Erythroblast (primary cell): ENCODE data around the gene TSPEAR.

Experiments used
- DNase-seq, 2 experiments: peaks; one replicate each; lab custom pipeline; 2025; lab: John Stamatoyannopoulos, UW
- GATA1 ChIP-seq: IDR thresholded peaks from 2 replicates; pipeline ENCODE4 v1.6.1; 2011; ENCODE audit warnings: low read depth, mild to moderate bottlenecking, control low read depth, low read length, moderate library complexity
- POLR2A ChIP-seq: IDR thresholded peaks from 2 replicates; pipeline ENCODE4 v1.6.1; 2011; ENCODE audit warnings: mild to moderate bottlenecking, low read length

Gene TSPEAR

GRCh38 chr21:44711327-44712202 is at the start of gene TSPEAR:
TSPEAR (minus strand) TSS chr21:44711572; CDS start chr21:44711514, 58 bp downstream.
- no peak for DNase-seq
- no peak for TF ChIP-seq POLR2A
- no peak for TF ChIP-seq GATA1

- TF ChIP-seq POLR2A = no peak
- TF ChIP-seq GATA1 = no peak
- DNase-seq = no peak
Observed at GRCh38 chr21:44760376-44760775, 49.0 kb upstream of the TSPEAR start.

GRCh38 chr21:44759628-44760285 is 48.4 kb upstream of the TSPEAR start:
- no peak for DNase-seq
- no peak for TF ChIP-seq POLR2A
- no peak for TF ChIP-seq GATA1

GRCh38 chr21:44758781-44759627 is 47.6 kb upstream of the TSPEAR start:
- DNase-seq = no peak
- TF ChIP-seq GATA1 (no peak), POLR2A (no peak)

- no peak for TF ChIP-seq GATA1
- no peak for TF ChIP-seq POLR2A
- DNase-seq = no peak
Observed at GRCh38 chr21:44758141-44758561, 46.8 kb upstream of the TSPEAR start.

GRCh38 chr21:44757731-44758130 is 46.4 kb upstream of the TSPEAR start:
- TF ChIP-seq POLR2A (no peak), GATA1 (no peak)
- no peak for DNase-seq

GRCh38 chr21:44756423-44757185 is 45.2 kb upstream of the TSPEAR start:
- no peak for DNase-seq

GRCh38 chr21:44755227-44755626 is 43.9 kb upstream of the TSPEAR start:
- TF ChIP-seq GATA1 (no peak), POLR2A (no peak)
- no peak for DNase-seq

More at GRCh38 chr21:44756423-44757185, 45.2 kb upstream of the TSPEAR start:
- TF ChIP-seq POLR2A (no peak), GATA1 (no peak)

GRCh38 chr21:44753357-44753756 is 42.0 kb upstream of the TSPEAR start:
- no peak for DNase-seq
- TF ChIP-seq GATA1 (no peak), POLR2A (no peak)

- no peak for DNase-seq
- TF ChIP-seq POLR2A (no peak), GATA1 (no peak)
Observed at GRCh38 chr21:44752671-44753235, 41.4 kb upstream of the TSPEAR start.

GRCh38 chr21:44751799-44752636 is 40.6 kb upstream of the TSPEAR start:
- no peak for DNase-seq
- TF ChIP-seq POLR2A (no peak), GATA1 (no peak)
